HG03196 (cell line): ENCODE measurements around the gene SPINT4.
"Not testable (repeated sequence)": the region's sequence is repeated elsewhere in the genome, so short reads cannot be mapped to it uniquely, and the experiment has no call there.

Experiments
- ATAC-seq: cut with Tn5 transposase; IDR thresholded peaks from one replicate; pipeline ENCODE4 v1.9.1; 2021; ENCODE audit not compliant: unreplicated experiment

The SPINT4 gene

DNA sequence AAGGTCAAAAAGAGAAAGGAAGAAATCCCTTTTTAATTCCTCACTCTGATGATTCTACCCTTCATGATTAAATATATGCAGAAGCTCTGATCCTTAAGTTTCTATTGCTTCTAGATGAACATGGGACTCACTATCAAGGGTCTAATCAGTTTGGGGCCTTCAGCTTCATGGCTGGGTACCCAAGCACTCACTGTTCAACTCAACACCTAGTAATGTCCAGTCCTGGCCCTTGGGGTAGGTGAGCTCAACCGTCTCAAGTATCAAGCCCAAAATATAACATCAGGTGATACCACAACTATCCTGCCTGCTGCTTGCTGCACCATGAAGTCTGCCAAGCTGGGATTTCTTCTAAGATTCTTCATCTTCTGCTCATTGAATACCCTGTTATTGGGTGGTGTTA lies at the start of gene SPINT4:
Gene SPINT4, plus strand, starts transcription at position 301 of the 400 bp plus-strand sequence. Its CDS starts 21 bp downstream, at position 322.
- ATAC-seq = no peak

GRCh38 chr20:45672765-45673164 lies 49.4 kb upstream of the SPINT4 start:
- no peak for ATAC-seq

- no peak for ATAC-seq
These were observed 42.5 kb upstream of the SPINT4 start for GRCh38 chr20:45679650-45680049.

- no peak for ATAC-seq
These were observed 36.3 kb upstream of the SPINT4 start for GRCh38 chr20:45685896-45686295.

- ATAC-seq = not testable (repeated sequence)
These were observed 28.8 kb upstream of the SPINT4 start for GRCh38 chr20:45693346-45693745.

DNA sequence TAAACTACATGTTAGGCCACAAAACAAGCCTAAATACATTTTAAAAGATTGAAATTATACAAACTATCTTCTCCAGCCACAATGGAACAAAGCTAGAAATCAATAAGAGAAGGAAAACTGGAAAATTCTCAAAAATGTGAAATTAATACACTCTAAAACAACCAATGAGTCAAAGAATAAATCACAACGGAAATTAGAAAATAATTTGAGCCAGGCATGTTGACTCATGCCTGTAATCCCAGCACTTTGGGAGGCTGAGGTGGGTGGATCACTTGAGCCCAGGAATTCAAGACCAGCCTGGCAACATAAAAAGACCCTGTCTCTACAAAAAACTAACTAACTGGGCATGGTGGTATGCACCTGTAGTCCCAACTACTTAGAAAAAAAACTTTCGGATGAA lies 26.7 kb upstream of the SPINT4 start:
- ATAC-seq = no peak

GRCh38 chr20:45701104-45701503 lies 21.0 kb upstream of the SPINT4 start:
- no peak for ATAC-seq

DNA sequence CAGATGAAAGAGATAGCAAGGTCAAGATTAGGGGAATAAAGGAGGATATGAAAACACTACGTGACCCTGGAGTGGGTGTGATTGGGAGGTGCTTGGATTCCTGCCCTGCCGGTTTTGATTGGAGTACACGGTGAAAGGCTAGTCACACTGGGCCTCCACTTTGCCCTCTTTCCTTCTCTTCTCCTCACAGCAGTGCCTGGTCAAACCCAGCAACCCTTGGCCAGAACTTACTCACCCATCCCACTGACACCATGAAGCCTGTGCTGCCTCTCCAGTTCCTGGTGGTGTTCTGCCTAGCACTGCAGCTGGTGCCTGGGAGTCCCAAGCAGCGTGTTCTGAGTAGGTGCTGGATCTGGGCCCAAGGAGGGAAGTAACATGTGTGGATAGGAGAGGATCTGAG lies 20.3 kb upstream of the SPINT4 start, which contains the start of gene WFDC13:
Gene WFDC13, plus strand, starts transcription at position 166 of the 400 bp plus-strand sequence. Its CDS starts 86 bp downstream, at position 252.
- no peak for ATAC-seq

GRCh38 chr20:45704969-45705637 lies 17.0 kb upstream of the SPINT4 start, which contains the start of gene WFDC10B:
WFDC10B (minus strand) TSS chr20:45705019; CDS start chr20:45685992, 19,027 bp downstream.
- no peak for ATAC-seq

DNA sequence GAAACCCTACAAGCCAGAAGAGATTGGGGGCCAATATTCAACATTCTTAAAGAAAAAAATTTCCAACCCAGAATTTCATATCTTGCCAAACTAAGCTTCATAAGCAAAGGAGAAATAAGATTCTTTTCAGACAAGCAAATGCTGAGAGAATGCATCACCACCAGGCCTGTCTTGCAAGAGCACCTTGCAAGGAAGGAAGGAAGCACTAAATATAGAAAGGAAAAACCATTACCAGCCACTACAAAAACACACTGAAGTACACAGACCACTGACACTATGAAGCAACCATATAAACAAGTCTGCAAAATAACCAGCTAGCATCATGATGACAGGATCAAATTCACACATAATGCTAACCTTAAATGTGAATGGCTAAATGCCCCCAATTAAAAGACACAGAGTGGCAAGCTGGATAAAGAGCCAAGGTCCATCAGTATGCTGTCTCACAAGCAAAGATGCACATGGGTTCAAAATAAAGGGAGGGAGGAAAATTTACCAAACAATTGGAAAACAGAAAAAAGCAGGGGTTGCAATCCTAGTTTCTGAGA lies 5.9 kb upstream of the SPINT4 start:
- not testable (repeated sequence) for ATAC-seq

DNA sequence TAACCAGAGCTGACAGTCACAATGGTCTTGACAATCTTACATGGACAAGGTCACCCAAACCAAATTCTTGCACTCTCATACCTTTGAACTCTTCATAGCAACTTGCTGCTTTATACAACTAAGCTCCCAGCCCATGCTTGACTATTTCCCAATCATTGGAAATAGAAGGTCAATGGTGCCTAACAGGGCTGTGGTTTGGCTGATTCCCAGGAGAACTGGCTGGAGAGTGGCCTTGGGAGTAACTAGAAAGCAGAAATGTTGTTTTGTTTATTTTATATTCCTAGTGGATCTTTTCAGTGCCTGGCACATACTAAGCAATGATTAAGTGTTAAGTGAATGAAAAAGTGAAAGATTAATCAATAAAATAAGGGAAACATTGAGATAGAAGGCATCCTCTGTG lies 3.0 kb downstream of the SPINT4 start:
- ATAC-seq = no peak

DNA sequence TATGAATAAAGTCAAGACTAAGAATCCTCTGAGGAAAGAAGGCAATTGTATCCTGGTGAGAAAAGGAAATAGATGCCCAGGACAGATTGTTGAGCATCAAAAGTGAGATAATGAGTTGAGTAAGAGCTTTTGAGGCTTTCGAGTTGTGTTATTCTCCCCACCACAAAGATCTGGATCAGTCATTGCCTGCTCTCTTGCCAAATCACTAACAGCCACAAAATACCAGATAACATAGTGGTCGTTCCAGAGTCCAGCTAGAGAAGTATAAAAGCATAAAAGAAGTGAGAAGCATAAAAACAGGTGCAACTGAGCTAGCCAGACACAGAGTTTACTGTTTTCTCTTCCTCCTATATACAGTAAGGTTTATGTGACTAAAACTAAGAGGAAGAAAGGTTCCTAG lies 4.9 kb downstream of the SPINT4 start:
- ATAC-seq = no peak

DNA sequence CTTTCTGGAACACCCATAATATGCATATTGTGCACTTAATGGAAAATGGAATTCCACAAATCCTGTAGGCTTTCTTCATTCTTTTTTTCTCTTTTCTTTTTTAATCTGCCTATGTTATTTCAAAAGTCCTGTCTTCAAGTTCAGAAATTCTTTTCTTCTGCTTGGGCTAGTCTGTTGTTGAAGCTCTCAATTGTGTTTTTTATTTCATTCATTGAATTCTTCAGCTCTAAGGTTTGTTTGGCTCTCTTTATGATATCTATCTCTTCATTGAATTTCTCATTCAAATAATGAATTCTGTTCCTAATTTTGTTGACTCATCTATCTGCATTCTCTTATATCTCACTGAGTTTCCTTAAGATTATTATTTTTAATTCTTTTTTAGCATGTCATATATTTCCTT lies 10.1 kb downstream of the SPINT4 start:
- ATAC-seq = no peak

GRCh38 chr20:45735552-45735951 lies 13.4 kb downstream of the SPINT4 start:
- ATAC-seq = no peak

- ATAC-seq = no peak
These were observed 13.8 kb downstream of the SPINT4 start for GRCh38 chr20:45735988-45736387.

- ATAC-seq = no peak
These were observed 20.4 kb downstream of the SPINT4 start for GRCh38 chr20:45742596-45742995.

- no peak for ATAC-seq
These were observed 22.9 kb downstream of the SPINT4 start for GRCh38 chr20:45745015-45745414.

GRCh38 chr20:45751721-45752120 lies 29.6 kb downstream of the SPINT4 start:
- no peak for ATAC-seq

GRCh38 chr20:45752746-45753145 lies 30.6 kb downstream of the SPINT4 start:
- no peak for ATAC-seq

GRCh38 chr20:45758096-45758495 lies 35.9 kb downstream of the SPINT4 start:
- no peak for ATAC-seq

DNA sequence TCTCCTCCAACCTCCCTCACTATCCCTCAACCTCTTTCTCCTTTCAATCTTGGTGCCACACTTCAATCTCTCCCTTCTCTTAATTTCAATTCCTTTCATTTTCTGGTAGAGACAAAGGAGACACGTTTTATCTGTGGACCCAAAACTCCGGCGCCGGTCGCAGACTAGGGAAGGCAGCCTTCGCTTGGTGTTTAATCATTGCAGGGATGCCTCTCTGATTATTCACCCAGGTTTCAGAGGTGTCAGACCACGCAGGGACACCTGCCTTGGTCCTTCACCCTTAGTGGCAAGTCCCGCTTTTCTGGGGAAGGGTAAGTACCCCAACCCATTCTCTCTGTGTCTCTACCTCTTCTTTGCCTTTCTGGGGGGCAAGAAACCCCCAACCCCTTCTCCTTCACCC lies 37.8 kb downstream of the SPINT4 start:
- ATAC-seq = not testable (repeated sequence)

- not testable (repeated sequence) for ATAC-seq
These were observed 39.8 kb downstream of the SPINT4 start for GRCh38 chr20:45761966-45762365.
